HS-5 (cell line): ENCODE results near the gene LRRTM3.

Source experiments
- DNase-seq: peaks from one replicate; pipeline ENCODE4 v3.0.0-alpha.2; 2012; ENCODE audit warnings: low read depth

LRRTM3 gene

DNA sequence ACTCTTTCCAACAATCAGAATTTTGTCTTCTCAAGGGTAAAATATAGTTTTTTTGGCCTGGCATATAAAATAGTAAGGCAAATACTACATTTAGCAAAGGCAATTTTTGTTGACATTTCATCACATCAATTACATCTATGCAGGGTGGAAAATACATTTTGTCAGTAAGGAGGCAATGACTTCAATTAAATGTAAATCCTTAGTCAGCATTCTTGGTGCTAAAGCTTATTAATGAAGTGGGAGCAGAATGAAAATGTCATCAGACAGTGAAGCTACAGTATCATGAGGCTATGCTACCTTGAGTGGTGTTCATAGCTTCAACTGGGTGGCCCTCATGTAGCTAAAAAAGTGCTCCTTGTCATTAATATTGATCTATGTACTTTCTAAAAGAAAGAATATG, 8.9 kb downstream of the LRRTM3 start:
- no peak for DNase-seq

DNA sequence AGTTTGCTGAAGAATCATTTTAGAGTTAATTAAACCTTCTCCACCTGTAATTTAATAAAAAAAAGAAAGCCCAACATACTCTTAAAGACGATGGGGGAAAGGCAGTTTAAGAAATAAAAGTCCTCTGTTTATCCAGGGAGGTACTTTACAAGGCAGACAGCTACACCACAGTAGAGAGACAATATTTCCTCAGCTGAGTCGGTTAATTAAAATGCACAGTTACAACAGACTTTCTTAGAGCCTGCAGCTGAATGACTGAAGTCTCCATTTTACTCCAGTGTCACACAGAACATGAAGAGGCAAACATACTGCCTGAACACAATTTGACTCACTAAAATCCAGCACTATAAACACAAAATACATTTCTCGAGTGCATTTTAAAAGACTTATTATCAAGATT, 15.1 kb downstream of the LRRTM3 start:
- no peak for DNase-seq

DNA sequence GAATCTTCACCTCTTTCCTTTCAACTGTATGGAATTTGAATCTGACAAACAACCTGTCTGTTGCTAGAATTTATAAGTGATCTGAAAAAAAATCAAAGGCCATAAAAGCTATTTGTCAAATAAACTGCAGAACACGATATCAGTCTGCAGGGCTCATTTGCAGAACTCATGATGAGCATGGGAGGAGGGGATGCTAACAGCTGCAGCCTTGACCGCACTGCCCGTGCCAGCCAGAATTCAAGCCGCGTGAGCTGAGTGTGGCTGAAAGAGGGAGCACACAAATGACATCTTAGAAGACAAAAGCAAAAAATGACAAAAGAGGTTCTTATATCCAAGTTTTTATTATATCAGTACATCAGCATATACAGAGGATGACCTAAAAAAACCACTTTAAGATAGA, 15.7 kb downstream of the LRRTM3 start:
- DNase-seq, result no peak

DNA sequence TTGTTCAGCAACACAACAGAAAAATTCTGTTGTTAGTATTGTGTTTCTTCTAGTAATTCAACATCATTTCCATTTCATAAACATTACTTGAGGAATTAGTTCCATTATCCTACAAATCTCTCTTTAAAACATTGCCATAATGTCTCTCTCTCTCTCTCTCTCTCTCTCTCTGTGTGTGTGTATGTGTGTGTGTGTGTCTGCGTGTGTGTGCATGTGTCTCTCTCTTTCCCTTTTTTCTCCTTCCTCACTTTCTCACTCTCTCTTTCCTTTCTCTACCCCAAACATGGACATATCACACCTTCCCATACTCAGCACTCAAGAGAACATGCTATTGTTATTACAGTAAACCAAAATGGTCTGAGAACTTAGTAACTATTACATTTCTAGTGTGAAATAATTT, 16.6 kb downstream of the LRRTM3 start:
- no peak for DNase-seq

DNA sequence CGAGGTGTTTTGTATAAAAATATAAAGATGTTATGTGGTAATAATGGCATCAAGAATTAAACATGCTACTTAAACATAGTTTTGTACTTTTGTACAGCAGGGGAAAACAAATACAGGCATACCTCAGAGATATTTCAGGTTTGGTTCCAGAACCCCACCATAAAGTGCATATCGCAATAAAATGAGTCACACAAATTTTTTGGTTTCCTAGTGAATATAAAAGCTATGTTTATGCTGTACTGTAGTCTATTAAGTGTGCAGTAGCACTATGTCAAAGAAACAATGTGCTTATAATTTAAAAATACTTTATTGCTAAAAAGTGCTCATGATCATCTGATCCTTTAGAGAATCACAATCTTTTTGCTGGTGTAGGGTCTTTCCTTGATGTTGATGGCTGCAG, 17.8 kb downstream of the LRRTM3 start:
- no peak for DNase-seq

DNA sequence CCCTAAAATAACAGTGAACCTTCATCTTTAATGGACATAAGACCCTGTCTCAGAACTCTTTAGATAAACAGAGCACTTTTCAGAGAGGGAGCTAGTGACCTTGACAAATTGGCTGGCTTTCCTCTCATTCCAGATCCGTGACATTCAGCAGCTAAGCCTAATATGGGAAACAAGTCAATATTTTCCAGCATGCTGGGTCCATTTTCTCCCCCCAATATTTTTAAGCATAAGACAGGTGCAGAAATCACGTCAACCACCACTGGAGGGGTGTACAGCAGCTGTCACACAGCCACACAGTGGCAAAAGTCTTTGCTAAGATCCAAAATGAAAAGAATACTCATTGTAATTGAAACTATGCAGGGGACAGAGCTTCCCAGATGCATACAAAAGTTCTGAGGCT, 26.1 kb downstream of the LRRTM3 start:
- DNase-seq, result no peak

DNA sequence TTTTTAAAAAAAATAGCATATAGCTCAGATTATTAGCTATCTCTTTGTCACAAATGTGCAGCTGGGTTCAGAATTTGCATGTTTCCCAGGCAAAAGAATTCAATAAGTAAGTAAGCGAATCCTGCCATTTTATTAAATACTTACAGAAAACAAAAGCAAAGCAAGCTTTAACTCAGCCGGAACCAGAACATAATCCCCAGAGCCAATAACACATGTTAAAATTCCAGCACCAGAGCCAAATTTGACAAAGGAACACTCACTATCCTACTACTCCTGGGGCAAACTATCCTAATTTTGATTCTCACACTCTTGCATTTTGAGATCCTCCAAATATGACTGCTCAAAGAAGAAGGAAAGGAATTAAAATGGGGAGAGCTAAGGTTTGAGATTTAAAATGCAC, 32.6 kb downstream of the LRRTM3 start:
- DNase-seq, result no peak

DNA sequence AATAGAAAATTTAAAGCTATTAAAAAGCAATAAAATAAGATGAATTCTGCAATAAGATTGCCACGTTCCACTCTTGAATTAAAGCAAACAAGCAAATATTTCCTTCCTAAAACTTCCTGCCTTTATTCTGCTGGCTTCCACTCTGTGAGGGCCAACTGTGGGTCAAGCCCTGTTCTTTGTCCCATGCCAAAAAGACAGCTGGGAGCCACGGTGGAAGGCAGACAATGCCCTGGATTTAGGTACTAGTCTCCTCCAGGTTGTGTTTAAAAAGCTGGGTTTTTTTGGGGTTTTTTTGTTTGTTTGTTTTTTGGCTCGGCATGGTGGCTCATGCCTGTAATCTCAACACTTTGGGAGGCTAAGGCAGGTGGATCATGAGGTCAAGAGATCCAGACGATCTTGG, 39.1 kb downstream of the LRRTM3 start:
- no peak for DNase-seq

DNA sequence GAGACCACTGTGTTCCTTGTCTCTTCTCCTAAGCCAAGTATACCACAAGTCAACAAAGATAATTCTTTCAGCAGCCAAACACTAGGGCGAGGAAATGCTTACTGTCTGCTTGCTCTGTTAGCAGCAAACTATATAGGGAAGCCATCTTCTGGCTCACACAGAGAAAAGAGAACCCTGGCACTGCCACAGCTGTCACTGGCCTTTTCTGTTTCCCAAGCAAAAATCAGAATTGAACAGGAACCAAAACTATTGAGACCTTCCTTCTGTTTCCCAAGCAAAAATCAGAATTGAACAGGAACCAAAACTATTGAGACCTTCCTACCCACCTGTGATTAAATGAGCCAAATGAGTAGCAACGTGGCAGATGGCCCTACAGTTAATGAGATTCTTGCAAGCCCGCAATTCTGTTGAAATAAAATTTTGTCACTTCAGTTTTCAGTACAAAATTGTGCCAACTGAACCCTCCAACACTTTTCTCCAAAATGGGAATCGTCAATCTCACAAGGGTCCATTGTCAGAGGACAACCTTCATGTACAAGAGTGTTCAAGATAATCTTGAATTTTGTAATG, 54.5 kb downstream of the LRRTM3 start:
- no peak for DNase-seq

DNA sequence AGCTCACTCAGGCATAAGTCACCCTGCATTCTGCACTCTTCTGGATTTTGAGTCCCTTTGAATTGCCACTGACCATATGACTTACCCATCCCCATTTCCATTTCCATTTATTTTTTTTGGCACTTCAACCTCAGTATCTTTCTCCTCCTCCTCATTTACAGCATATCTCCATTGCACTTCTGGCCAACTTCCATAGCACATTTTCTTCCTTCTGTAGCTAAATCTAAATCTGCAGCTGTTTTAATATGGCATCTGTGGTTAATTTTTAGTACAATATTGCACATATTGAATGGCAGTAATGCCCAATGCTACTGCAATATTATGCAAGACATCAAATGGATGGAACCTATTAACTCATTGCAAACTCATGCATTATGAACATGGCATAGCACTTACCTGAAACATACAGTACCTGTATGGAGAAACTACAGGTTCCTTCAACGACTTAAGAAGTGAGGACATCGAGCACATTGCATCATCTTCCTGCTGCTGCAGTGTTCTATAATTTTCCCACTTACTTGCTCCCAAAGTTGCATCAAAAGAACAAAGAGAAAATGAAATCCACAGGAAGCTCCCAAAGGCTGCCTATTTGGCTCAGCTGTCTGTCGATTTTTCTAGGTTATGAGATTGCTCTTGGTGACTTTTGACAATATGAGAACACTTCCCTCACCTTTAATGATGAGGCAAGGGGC, 55.7 kb downstream of the LRRTM3 start:
- no peak for DNase-seq

DNA sequence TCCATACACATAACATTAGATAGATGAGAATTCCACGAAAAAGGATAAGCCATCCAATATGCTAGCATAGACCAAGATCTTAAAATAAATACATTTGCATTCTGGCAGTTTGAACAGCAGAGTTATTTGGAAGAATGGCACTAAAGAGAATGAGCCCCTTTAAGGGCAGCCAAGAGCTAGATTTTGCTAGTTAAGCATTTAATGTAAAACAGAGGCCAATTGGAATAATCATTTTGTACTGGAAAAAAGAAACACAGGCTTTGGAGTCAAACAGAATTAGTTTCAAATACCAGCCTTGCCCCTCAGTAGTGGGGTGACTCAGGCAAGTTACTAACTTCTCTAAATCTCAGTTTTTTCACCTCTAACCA, 56.2 kb downstream of the LRRTM3 start:
- no peak for DNase-seq

DNA sequence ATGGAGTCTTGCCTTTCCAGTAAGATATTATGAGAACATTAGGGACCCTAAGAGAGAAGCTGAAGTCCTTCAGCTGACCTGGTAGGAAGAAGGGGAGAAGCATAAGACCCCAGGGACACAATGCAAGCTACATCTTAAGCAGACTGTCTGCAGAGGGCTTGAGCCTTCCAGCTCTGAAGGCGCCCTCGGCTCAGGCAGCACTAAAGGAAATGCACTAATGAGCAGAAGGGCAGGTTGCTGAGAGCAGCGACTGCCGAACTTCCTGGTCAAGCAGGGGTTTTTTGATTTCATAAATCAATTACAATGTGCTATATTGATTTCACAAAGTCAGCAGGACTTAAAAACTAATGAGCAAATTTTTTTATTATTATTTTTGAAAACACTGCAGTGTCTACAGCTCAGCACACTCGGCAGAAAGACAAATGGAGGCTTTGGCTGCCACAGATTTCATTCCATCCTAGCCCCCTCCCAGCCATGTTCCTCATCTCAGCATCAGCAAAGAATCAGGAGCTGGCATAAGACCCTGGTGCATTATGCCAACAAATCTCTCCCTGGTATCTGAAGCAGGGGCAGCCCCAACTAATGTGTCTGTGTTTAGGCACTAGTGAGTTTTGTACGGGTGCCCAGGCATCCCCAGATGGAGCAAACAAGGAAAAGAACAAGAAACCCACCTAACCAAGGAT, 57.1 kb downstream of the LRRTM3 start:
- DNase-seq, result no peak

DNA sequence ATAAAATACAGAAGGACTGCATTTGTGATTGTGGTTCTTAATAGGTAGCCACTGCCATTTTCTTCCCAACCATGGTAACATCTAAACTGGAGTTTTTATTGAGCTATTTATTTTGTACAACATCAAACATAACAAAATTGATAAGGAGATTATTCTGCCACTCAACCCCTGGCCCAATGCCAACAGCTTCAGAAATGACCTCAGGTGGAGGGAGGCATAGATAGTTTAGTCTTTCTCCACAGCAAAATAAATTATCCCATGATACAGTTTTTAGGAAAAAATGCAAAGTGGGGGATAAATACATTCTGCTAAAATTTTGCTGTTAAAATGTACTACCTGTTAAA, 57.6 kb downstream of the LRRTM3 start:
- no peak for DNase-seq

DNA sequence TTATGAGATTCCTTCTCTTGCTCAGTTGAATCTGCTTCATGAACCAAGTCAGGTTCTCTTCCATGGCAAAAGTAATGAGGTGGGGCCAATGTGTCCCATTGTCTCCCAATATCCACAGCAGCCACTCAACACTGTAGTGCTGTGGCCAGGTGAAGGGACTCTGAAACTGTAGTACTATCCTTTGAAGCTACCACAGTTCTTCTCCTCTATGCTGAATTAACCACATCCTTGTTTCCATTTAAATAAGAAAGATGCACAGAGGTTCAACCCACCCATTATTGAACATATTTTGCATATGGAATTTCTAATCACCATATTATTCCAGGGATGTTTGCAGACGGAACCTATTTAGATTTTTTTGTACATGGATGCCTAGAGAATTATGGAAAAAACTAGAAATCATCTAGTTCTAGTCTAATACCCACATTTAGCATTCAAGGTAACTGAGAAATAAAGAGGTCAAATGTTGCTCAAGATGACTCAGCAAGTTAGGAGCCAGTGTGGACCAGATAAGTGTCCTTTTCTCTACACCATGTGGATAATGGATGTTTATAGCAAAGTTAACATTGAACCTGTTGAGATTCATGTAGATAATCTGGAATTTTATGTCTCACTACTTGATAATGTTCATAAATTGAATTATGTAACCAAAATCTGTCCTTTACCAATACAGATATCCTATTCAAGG, 64.5 kb downstream of the LRRTM3 start:
- DNase-seq, result no peak

DNA sequence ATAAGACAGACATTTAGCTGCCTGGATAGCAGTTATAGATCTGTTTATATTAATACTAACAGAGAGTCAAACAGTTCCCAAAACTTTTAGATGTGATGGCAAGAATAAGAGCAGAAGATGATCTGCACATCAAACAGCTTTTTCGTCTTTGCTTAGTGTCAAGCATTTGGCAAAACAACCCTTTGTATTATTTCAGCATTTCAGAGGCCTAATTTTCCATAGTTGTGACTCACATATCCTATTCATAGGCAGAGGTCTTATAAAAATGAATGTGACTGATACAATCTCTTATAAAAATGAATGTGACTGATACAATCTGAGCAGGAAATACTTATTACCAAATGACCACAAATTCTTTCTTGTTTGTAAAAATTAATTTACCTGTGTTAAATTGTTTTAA, 71.2 kb downstream of the LRRTM3 start:
- DNase-seq, result no peak

DNA sequence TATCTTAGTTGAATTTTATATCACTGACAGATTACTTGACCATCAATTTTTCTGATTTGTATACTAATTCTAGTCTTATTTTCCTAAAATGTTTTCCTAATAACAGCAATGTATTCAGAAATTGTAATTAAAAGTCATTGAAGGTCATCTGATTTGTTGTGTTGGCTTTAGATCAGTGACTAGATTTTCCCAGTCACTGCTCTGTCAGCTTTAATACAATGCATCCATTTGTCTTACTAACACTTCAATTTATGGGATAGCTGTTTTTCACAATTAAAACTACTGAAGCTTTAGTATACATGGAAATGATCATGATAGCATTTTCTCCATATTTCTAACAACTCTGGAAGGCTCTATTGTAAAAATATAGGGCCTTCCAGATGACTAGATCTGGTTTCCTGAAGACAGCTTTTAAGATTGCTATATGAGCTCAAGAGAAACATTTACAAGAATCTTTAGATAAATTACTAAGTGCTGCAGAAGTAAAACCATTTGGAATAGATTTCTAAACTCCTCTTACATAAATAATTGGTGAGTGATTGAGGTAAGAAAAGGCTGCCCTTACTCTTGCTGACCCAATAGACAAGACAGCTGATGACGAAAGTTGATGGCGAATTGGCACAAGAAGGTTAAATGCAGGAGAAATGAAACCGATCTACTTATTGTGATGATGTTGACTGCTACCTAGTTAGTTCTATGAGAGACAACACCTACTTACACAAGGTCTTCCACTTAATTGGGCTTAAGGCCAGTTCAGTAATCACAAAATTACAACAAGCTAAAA, 74.1 kb downstream of the LRRTM3 start:
- no peak for DNase-seq

DNA sequence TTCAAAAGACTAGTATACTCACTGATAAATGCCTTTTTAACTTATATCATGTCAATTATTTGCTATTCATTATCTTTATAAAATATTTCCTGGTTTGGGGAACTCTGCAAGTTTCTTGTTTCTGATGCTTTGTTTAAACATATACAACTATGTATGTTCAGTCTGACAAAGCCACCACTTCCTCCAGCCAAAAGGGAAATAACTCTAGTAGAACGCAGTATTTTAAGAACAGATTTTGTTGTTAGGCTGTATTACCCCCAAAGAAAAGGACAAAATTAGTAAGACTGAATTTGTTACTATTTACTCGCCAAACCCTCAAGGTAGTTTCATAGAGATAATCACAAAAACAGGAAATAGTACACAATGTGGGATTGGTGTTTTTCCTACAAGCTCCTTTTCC, 78.9 kb downstream of the LRRTM3 start:
- no peak for DNase-seq

DNA sequence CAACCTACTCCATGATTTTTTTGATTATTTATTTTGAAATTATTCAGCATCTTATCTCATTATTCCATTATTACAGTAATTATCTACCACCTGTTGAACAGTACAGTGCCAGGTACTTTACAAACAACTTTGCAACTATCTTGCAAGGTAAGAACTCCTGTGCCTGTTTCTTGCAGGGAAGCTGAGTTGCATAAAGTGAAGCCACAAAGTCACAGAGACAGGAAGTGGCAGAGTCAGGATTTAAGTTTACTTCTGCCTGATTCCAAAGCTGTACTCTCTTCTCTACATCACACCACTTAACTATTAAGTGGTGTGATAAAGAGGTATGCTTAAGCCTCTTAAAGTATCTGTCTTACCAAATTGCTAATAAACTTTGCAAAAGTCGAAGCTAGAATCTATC, 80.1 kb downstream of the LRRTM3 start:
- DNase-seq, result no peak

DNA sequence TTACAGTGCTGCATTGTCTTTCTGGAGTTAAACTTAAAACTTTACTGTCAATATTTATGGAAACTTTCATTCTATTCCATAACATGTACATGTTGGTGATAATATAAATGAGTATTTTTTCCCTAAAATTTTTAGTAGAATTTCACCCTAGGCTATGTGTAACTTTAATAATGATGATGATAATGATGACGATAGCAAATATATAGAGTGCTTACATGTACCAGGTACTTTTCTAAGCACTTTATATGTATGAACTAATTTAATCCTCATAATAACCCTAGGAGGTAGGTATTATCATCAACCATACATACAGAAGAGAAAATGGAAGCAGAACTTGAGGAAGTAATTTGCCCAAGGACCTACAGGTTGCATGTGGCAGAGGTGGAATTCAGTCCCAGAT, 85.6 kb downstream of the LRRTM3 start:
- no peak for DNase-seq

DNA sequence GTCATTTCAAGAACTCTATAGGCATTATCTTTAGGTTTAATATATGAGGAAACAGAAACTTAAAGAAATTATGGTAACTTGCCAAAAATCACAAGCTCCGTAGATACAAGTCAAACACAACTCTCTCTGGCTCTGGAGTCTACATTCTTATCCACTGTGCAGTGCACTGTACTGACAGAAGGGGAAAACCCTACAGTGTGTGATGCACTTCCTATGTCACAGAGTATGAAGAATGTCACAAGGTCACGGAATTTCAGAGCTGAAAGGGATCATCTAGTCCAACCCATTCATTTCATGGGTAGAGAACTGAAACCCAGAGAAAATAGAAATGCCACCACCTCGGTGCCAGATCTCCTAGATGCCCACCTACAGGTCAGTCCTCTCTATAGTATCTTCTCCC, 86.1 kb downstream of the LRRTM3 start:
- DNase-seq, result no peak

DNA sequence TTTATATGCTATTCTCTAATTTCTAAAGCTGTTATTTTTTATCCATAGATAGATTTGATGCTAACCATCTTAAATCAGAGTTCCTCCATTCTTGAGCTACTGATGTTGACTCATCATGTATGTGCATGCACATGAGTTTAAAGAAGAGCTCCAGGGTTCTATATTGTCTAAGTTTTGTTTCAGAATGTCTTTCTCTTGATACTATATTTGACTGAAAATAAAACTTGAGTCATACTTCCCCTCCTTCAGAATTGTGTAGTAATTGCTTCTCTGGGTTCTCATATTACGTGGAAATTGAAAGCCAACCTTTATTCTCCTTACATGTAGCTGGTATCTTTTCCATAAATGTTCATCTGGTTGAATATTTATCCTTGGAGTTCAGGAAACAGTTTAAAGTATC, 89.4 kb downstream of the LRRTM3 start:
- DNase-seq, result no peak

DNA sequence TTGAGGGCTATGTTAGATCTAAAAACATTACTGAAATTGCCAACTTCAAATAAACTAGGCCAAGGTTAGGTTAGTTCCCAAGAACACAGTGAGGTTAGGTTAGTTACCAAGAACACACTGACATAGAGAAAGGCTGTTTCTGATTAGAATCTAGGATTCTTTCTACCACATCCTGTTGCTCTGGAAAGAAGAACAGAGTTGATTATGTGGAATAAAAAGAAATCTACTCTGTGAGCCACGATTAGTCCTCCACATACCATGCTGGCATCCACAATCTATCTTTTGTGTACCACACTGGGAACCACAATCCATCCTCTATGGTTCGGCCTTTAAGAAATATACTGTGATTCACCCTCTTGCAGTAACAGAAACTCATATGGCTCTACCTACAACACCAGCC, 91.4 kb downstream of the LRRTM3 start:
- no peak for DNase-seq

DNA sequence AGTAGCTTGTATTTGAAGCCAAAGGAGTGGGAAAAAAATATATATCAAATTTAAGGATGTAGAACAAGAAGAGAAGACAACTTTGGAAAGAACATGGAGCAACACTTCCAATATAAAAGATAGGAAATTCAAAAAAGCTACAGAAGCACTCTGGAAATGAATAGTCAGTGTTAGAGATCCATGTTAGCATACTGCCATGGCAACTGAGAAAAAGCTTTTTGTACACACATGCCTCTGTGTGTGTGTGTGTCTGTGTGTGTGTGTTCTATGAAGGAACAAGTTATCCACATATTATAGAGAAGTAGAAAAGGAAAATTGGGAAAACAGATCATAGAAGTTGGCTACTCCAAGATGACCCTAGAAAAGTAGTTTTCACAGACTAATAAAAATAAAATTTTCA, 96.3 kb downstream of the LRRTM3 start:
- DNase-seq, result no peak
